Activated naive CD8-positive, alpha-beta T cell (primary cell): ENCODE results near the gene SPEF2.
"Not testable (repeated sequence)": the region's sequence is repeated elsewhere in the genome, so short reads cannot be mapped to it uniquely, and the experiment has no call there.

Source experiments
- H3K27ac Mint-ChIP-seq: one replicate; pipeline ENCODE4 v1.8.0; 2021; ENCODE audit warnings: mixed read lengths
- H3K27me3 Mint-ChIP-seq: one replicate; pipeline ENCODE4 v1.8.0; 2021; ENCODE audit warnings: mixed read lengths
- H3K36me3 Mint-ChIP-seq: one replicate; pipeline ENCODE4 v1.8.0; 2021; ENCODE audit warnings: mixed read lengths
- H3K4me1 Mint-ChIP-seq: one replicate; pipeline ENCODE4 v1.8.0; 2021; ENCODE audit warnings: low read depth, mixed read lengths
- H3K4me3 Mint-ChIP-seq: one replicate; pipeline ENCODE4 v1.8.0; 2021; ENCODE audit warnings: mild to moderate bottlenecking, mixed read lengths
- H3K9me3 Mint-ChIP-seq: one replicate; pipeline ENCODE4 v1.8.0; 2021; ENCODE audit warnings: low read depth, mixed read lengths

Gene SPEF2

DNA sequence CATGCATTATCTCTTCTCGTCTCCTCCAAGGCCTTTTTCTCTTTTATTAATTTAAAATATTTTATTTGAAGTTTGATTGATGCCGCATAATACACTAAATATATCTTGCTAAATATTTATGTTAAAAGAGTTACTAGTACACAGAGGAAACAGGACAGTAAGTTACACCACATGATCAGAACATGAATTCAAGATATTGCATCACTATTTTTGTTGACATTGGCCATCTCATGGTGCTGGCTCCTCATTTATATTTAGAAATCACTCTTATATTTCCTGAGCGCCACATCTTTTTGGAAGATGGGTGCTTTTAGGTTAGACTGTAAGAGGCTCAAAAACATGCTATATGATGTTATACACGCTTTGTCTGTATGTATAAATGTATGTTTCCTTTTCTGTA lies 23.0 kb downstream of the SPEF2 start:
- no peak overlapping the region for H3K27ac Mint-ChIP-seq
- H3K9me3 Mint-ChIP-seq: no peaks in the 10 kb centered on the region
- H3K36me3 Mint-ChIP-seq: peaks cover 43% of the 10 kb centered on the region

GRCh38 chr5:35644543-35644942 lies 26.9 kb downstream of the SPEF2 start:
- no peaks in the 10 kb centered on the region for H3K4me1 Mint-ChIP-seq
- H3K4me3 Mint-ChIP-seq: no peak overlapping the region
- H3K27me3 Mint-ChIP-seq: no peaks in the 10 kb centered on the region
- H3K36me3 Mint-ChIP-seq: peaks cover 30% of the 10 kb centered on the region
- no peak overlapping the region for H3K27ac Mint-ChIP-seq
- H3K9me3 Mint-ChIP-seq: no peaks in the 10 kb centered on the region

More for the DNA sequence above, 23.0 kb downstream of the SPEF2 start:
- Mint-ChIP-seq H3K4me3 (no peak overlapping the region), H3K4me1 (no peaks in the 10 kb centered on the region), H3K27me3 (no peaks in the 10 kb centered on the region)

GRCh38 chr5:35647128-35647527 lies 29.5 kb downstream of the SPEF2 start:
- H3K9me3 Mint-ChIP-seq: no peaks in the 10 kb centered on the region
- peaks cover 24% of the 10 kb centered on the region for H3K36me3 Mint-ChIP-seq
- H3K27ac Mint-ChIP-seq: no peak overlapping the region
- H3K4me3 Mint-ChIP-seq: no peak overlapping the region
- peaks cover 2% of the 10 kb centered on the region for H3K4me1 Mint-ChIP-seq
- no peaks in the 10 kb centered on the region for H3K27me3 Mint-ChIP-seq

GRCh38 chr5:35647712-35648111 lies 30.0 kb downstream of the SPEF2 start:
- no peaks in the 10 kb centered on the region for H3K27me3 Mint-ChIP-seq
- no peak overlapping the region for H3K27ac Mint-ChIP-seq
- H3K4me1 Mint-ChIP-seq: peaks cover 2% of the 10 kb centered on the region
- peaks cover 21% of the 10 kb centered on the region for H3K36me3 Mint-ChIP-seq
- no peaks in the 10 kb centered on the region for H3K9me3 Mint-ChIP-seq
- no peak overlapping the region for H3K4me3 Mint-ChIP-seq

- H3K27ac Mint-ChIP-seq: peak overlapping the region; percentile 3
- peaks cover 3% of the 10 kb centered on the region for H3K4me1 Mint-ChIP-seq
- H3K9me3 Mint-ChIP-seq: no peaks in the 10 kb centered on the region
- peaks cover 4% of the 10 kb centered on the region for H3K36me3 Mint-ChIP-seq
- no peaks in the 10 kb centered on the region for H3K27me3 Mint-ChIP-seq
- H3K4me3 Mint-ChIP-seq: no peak overlapping the region
Observed at GRCh38 chr5:35651002-35651756, 33.5 kb downstream of the SPEF2 start.

DNA sequence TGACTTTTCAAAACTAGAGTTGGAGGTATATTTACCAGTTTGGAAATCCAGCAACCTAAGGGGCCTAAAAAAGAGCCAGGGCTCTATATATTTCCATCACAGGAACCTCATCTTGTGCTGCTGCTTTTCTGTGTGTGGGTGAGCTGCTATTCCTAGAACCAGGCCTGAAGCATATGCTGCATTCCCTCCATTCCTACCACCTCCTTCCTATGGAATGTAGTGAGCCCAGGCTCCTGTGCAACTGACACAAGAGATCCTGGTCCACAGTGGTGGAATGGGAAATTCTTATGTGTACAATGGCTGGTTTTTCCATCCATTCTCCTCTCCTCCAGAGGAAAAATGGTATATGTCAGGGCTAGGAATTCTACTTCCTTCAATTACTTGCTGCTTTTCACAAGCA lies 39.1 kb downstream of the SPEF2 start:
- peaks cover 9% of the 10 kb centered on the region for H3K36me3 Mint-ChIP-seq
- no peaks in the 10 kb centered on the region for H3K9me3 Mint-ChIP-seq
- no peak overlapping the region for H3K27ac Mint-ChIP-seq
- no peaks in the 10 kb centered on the region for H3K27me3 Mint-ChIP-seq
- H3K4me3 Mint-ChIP-seq: no peak overlapping the region
- peaks cover 20% of the 10 kb centered on the region for H3K4me1 Mint-ChIP-seq

DNA sequence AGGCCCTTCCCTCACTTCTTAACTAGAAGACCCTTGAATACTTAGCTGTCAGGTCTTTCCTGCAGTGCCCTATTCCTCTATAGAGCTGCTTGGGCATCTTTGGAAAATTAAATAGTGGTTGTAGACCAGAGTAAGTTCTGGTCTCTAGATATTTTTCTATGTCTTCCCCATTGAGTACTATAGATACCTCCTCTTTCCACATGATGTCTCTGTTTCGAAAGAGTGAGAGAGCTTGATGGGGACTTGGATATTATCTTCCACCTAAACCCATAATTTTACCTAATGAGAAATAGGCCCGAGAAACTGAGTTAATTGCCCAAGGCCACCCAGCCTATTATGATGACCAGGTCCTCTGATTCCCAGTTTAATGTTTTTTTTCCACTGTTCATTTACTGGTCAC lies 40.2 kb downstream of the SPEF2 start:
- peaks cover 10% of the 10 kb centered on the region for H3K9me3 Mint-ChIP-seq
- peak overlapping the region; percentile 41 for H3K27ac Mint-ChIP-seq
- no peaks in the 10 kb centered on the region for H3K27me3 Mint-ChIP-seq
- H3K4me1 Mint-ChIP-seq: peaks cover 20% of the 10 kb centered on the region
- H3K36me3 Mint-ChIP-seq: peaks cover 20% of the 10 kb centered on the region
- peak overlapping the region; percentile 1 for H3K4me3 Mint-ChIP-seq

- peaks cover 30% of the 10 kb centered on the region for H3K36me3 Mint-ChIP-seq
- peaks cover 30% of the 10 kb centered on the region for H3K4me1 Mint-ChIP-seq
- peaks cover 14% of the 10 kb centered on the region for H3K9me3 Mint-ChIP-seq
- no peak overlapping the region for H3K27ac Mint-ChIP-seq
- H3K27me3 Mint-ChIP-seq: no peaks in the 10 kb centered on the region
- H3K4me3 Mint-ChIP-seq: no peak overlapping the region
Observed at GRCh38 chr5:35659556-35659955, 41.9 kb downstream of the SPEF2 start.

DNA sequence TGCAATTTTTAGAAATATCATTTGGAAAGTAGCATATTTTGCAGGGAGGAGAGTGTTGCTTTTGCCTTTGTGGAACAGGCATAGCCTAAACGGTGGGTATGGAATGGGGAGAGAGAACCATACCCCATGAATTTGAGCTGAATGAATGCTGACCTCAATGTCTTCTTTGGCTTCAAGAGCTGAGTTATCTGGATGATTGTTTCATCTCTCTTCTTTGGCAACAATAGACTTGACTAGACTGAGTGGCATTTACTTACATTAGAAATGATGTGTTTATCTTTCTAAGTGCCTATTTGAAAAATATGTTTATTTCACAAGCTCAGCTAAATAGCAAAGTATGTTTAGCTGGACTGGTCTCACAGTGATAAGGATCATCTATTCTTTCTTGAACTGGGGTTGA lies 42.8 kb downstream of the SPEF2 start:
- Mint-ChIP-seq H3K36me3 (peaks cover 30% of the 10 kb centered on the region), H3K27me3 (no peaks in the 10 kb centered on the region), H3K27ac (no peak overlapping the region), H3K4me1 (peaks cover 35% of the 10 kb centered on the region), H3K4me3 (no peak overlapping the region), H3K9me3 (peaks cover 14% of the 10 kb centered on the region)

- Mint-ChIP-seq H3K36me3 (peaks cover 49% of the 10 kb centered on the region), H3K27ac (no peak overlapping the region), H3K27me3 (no peaks in the 10 kb centered on the region), H3K4me1 (peaks cover 46% of the 10 kb centered on the region), H3K4me3 (no peak overlapping the region), H3K9me3 (peaks cover 22% of the 10 kb centered on the region)
Observed at GRCh38 chr5:35664584-35664983, 46.9 kb downstream of the SPEF2 start.

DNA sequence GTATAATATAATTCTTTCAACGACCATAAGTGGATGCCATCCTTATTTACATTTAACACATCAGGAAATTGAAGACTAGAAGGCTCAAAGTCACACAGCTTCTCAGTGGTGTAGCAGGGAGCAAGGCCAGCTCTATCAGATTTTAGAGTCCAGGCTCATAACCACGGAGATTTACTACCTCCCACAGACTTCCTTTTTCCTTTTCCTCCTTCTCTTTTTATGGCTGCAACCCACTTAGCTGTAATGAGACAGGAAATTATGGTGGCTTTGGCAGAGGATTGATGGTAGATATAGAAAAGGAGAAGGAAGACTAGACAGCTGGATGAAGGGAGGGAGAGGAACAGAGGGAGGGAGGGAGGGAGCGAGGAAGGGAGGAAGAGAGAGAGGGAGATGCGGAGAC lies 47.4 kb downstream of the SPEF2 start:
- peaks cover 48% of the 10 kb centered on the region for H3K36me3 Mint-ChIP-seq
- H3K9me3 Mint-ChIP-seq: peaks cover 22% of the 10 kb centered on the region
- H3K4me1 Mint-ChIP-seq: peaks cover 51% of the 10 kb centered on the region
- no peaks in the 10 kb centered on the region for H3K27me3 Mint-ChIP-seq
- no peak overlapping the region for H3K27ac Mint-ChIP-seq
- H3K4me3 Mint-ChIP-seq: no peak overlapping the region

- H3K27ac Mint-ChIP-seq: peak overlapping the region; percentile 31
- H3K27me3 Mint-ChIP-seq: no peaks in the 10 kb centered on the region
- H3K4me1 Mint-ChIP-seq: peaks cover 79% of the 10 kb centered on the region
Observed at GRCh38 chr5:35668319-35668718, 50.7 kb downstream of the SPEF2 start.

DNA sequence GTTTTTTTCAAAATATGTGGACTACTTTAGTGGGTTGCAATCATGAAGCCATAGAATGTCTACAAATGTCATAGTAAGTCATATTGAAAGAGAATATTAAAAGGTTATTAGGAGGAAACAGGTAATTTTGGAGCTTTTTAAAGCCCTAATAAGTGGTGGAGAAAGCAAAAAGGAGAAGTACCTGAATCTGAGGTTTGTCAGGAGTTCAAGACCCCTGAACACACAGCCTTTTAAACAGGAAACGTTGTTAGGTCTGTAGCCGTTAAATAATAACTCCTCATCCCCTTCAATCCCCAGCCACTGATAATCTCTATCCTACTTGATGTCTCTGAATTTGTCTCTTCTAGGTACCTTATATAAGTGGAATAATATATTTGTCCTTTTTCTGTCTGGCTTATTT lies 51.1 kb downstream of the SPEF2 start:
- peak overlapping the region; percentile 31 for H3K27ac Mint-ChIP-seq
- no peak overlapping the region for H3K4me3 Mint-ChIP-seq
- no peaks in the 10 kb centered on the region for H3K27me3 Mint-ChIP-seq
- peaks cover 80% of the 10 kb centered on the region for H3K4me1 Mint-ChIP-seq
- H3K9me3 Mint-ChIP-seq: peaks cover 8% of the 10 kb centered on the region
- H3K36me3 Mint-ChIP-seq: peaks cover 23% of the 10 kb centered on the region

More at GRCh38 chr5:35668319-35668718, 50.7 kb downstream of the SPEF2 start:
- H3K9me3 Mint-ChIP-seq: peaks cover 10% of the 10 kb centered on the region
- H3K4me3 Mint-ChIP-seq: peak overlapping the region; percentile 18
- H3K36me3 Mint-ChIP-seq: peaks cover 27% of the 10 kb centered on the region

GRCh38 chr5:35671541-35672295 lies 54.1 kb downstream of the SPEF2 start:
- peaks cover 16% of the 10 kb centered on the region for H3K36me3 Mint-ChIP-seq
- peaks cover 72% of the 10 kb centered on the region for H3K4me1 Mint-ChIP-seq
- H3K4me3 Mint-ChIP-seq: peak overlapping the region; percentile 46
- H3K9me3 Mint-ChIP-seq: peaks cover 4% of the 10 kb centered on the region
- peak overlapping the region; percentile 85 for H3K27ac Mint-ChIP-seq
- H3K27me3 Mint-ChIP-seq: no peaks in the 10 kb centered on the region

DNA sequence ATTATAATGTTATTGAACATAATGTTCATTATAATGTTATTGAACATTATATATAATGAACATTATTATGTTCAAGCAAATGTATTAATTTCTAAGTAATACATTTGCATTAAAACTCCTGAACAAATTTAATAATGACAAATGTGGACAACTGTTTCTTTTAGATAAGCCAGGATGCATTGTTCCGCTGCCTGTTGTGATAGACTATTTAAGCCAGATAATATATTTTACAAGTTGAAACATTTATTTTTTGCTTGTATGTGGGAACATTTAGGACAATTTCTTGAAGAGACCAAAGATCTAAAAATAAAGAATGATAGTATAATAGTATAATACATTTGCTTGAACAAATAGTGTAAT lies 54.6 kb downstream of the SPEF2 start:
- H3K27me3 Mint-ChIP-seq, H3K9me3 Mint-ChIP-seq, H3K4me3 Mint-ChIP-seq, H3K27ac Mint-ChIP-seq: not testable (repeated sequence)
- Mint-ChIP-seq H3K4me1 (peaks cover 67% of the 10 kb centered on the region), H3K36me3 (peaks cover 12% of the 10 kb centered on the region)
